Measurements from ENCODE around the gene HLA-DRB1.

- no peak for TF ChIP-seq CTCF (IDR thresholded peaks at IDR 0.05; ENCODE audit: low read depth, low read length)
- no peak for TF ChIP-seq EZH2phosphoT487 (IDR thresholded peaks at IDR 0.05; ENCODE audit: low read depth)
Measured at GRCh38 chr6:32602383-32602782, 12.7 kb upstream of the HLA-DRB1 start.

All from OCI-LY3 (cell line).